ENCODE results near the gene OTX2. TPM values are rescaled to one million over a fixed set of nuclear protein-coding genes. Genes with fewer than 3 reads are reported as not detected.

Gene OTX2
- total and polyA plus RNA-seq, 11 donors = not detected

DNA sequence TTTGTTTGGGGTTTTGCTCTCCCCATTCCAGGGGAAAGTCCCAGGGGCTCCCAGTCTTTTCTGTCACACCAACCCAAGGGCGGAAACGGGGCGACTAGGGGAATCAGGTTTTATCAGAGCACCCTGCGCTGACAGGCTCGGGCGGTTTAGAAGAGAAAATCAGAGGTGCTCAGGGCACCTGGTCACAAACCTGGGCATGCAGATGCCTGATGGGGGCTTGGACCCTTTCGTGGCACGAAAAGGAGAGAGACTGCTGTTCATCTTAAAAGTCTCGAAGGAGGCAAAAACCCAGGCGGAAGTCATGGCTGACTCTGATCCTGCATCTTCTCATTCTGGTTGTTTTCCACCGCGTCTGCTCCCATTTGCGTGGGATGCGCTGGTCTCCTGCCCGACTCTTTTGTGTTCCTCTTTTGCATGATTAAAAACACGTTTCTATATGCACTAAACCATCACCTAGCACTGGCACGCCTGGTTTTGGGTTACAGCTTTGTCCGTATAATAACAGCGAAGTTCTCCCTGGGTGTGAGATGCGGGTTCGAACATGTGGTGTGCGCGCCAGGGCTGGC is 13.2 kb downstream of the OTX2 start:
- H3K27me3 ChIP-seq = peaks cover 58 to 100% (median 94%) of the 10 kb centered on the region in 9 donors
- DNase-seq = no peak
- H3K36me3 ChIP-seq = no peaks in the 10 kb centered on the region
- no peak overlapping the region for H3K27ac ChIP-seq
- TF ChIP-seq CTCF (IDR thresholded peaks at IDR 0.05) = no peak
- intact Hi-C loops (cut with DNase I) = no loop called here
- H3K4me3 ChIP-seq = peak overlapping the region in 2 of 12 donors; percentile 22 to 39
- H3K9me3 ChIP-seq = no peaks in the 10 kb centered on the region
- no peak for ATAC-seq
- 6 to 11% (median 8%) methylated on average over 23 of the region's 23 CpGs for WGBS, 4 donors
- peaks cover 0 to 28% (median 6%) of the 10 kb centered on the region in 12 donors for H3K4me1 ChIP-seq

DNA sequence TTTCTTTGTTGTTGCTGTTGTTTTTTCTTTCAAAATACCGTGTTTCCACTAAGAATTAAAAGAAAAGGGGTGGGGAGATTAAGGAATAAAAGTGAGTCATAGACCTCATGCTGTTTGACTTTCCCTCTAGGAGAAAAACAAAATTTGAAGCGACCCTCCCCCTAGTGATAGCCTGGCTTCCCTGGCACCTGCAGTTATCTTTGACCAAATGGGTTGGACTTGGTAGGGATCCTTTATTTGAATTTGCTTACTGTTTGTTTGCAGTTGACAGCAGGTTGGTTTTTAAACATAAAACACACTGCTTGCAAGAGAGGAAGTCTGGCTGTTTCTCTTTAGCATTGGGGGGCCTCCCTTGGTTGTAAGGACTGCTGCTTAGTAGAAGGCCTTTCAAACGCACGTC is 14.0 kb downstream of the OTX2 start:
- Histone ChIP-seq H3K4me3 (no peak overlapping the region), H3K4me1 (peaks cover 0 to 28% (median 6%) of the 10 kb centered on the region in 12 donors), H3K27me3 (peaks cover 57 to 98% (median 86%) of the 10 kb centered on the region in 9 donors), H3K9me3 (no peaks in the 10 kb centered on the region), H3K36me3 (no peaks in the 10 kb centered on the region), H3K27ac (no peak overlapping the region)
- no peak for ATAC-seq
- 24 to 29% (median 25%) methylated on average over 4 of the region's 4 CpGs for WGBS, 4 donors
- intact Hi-C loops (cut with DNase I) = no loop called here
- no peak for DNase-seq
- no peak for TF ChIP-seq CTCF (IDR thresholded peaks at IDR 0.05)
- TF ChIP-seq POLR2A (IDR thresholded peaks at IDR 0.05) = no peak

GRCh38 chr14:56795284-56795622 is 15.0 kb downstream of the OTX2 start:
- ATAC-seq = no peak
- Histone ChIP-seq H3K4me1 (peaks cover 0 to 28% (median 6%) of the 10 kb centered on the region in 12 donors), H3K9me3 (no peaks in the 10 kb centered on the region), H3K4me3 (no peak overlapping the region), H3K27ac (no peak overlapping the region), H3K36me3 (no peaks in the 10 kb centered on the region), H3K27me3 (peaks cover 50 to 93% (median 81%) of the 10 kb centered on the region in 9 donors)
- intact Hi-C loops (cut with DNase I) = no loop called here
- TF ChIP-seq CTCF (IDR thresholded peaks at IDR 0.05) (no peak), POLR2A (IDR thresholded peaks at IDR 0.05) (no peak)
- WGBS, 4 donors = 6 to 7% (median 6%) methylated on average over 11 to 17 of the region's 17 CpGs
- DNase-seq = no peak

- peak overlapping the region in 2 of 12 donors; percentile 5 to 13 for H3K4me3 ChIP-seq
- peaks cover 0 to 28% (median 6%) of the 10 kb centered on the region in 12 donors for H3K4me1 ChIP-seq
- 1 to 2% (median 2%) methylated on average over 23 to 56 of the region's 56 CpGs for WGBS, 4 donors
- TF ChIP-seq CTCF (IDR thresholded peaks at IDR 0.05) (no peak), POLR2A (IDR thresholded peaks at IDR 0.05) (no peak)
- no peaks in the 10 kb centered on the region for H3K9me3 ChIP-seq
- ATAC-seq (no peak), DNase-seq (no peak)
- H3K27ac ChIP-seq = no peak overlapping the region
- intact Hi-C loops (cut with DNase I) = no loop called here
- no peaks in the 10 kb centered on the region for H3K36me3 ChIP-seq
- peaks cover 50 to 88% (median 76%) of the 10 kb centered on the region in 9 donors for H3K27me3 ChIP-seq
These were observed 15.6 kb downstream of the OTX2 start for GRCh38 chr14:56794557-56795283.
